GM23248 (cell line): ENCODE data around the gene GPC1.

Experiments
- EZH2 ChIP-seq: fragments of 200-600 bp; sonication (generic); IDR thresholded peaks from 2 replicates; pipeline ENCODE4 v1.6.1; 2018; ENCODE audit warnings: antibody characterized with exemption, mild to moderate bottlenecking; ENCODE audit not compliant: insufficient read depth, poor library complexity, severe bottlenecking
- EZH2phosphoT487 ChIP-seq: fragments of 200-600 bp; sonication (generic); IDR thresholded peaks from 2 replicates; pipeline ENCODE4 v1.6.1; 2018; ENCODE audit warnings: antibody characterized with exemption, moderate library complexity, mild to moderate bottlenecking, low read depth; ENCODE audit not compliant: insufficient read depth

DNA sequence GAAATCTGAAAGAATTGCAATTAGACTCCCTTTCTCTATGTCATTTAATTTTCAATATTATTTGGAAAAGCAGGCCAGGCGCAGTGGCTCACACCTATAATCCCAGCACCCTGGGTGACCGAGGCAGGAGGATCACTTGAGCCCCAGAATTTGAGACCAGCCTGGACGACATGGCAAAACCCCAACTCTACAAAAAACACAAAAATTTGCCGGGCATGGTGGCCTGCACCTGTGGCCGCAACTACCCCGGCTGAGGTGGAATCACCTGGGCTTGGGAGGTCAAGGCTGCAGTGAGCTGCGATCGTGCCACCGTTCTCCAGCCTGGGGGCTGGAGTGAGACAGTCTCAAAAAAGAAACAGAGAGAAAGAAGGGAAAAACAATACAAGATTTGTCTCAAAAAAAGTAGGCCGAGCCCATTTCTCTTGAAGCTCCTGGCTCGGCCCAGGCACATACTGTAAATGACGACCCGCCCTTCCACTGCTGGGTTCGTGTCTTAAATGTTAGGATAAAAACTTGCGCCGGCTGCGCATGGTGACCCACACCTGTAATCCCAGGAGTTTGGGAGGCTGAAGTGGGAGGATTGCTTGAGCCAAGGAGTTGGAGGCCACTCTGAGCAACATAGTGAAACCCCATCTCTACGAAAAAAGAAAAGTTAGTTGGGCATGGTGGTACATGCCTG lies 31.1 kb upstream of the GPC1 start:
- TF ChIP-seq EZH2, result no peak
- no peak for TF ChIP-seq EZH2phosphoT487
